Activated CD8-positive, alpha-beta T cell treated with anti-CD3 and anti-CD28 coated beads for 36 hours (primary cell): ENCODE results near the gene HLA-DRB5. TPM values are rescaled to one million over a fixed set of nuclear protein-coding genes. Genes with fewer than 3 reads are reported as not detected.

ENCODE experiments used
- ATAC-seq: fragments of 200-7000 bp; cut with Tn5 transposase; one replicate; pipeline ENCODE4 v1.10.0; 2021; ENCODE audit warnings: mild to moderate bottlenecking, moderate library complexity
- CTCF ChIA-PET: fragments of 350-600 bp; sonication (Branson Sonifier 250); formaldehyde crosslinking; loops from one replicate; lab custom pipeline; 2021; ENCODE audit warnings: antibody characterized with exemption; lab: Charles Lee
- POLR2A ChIA-PET: fragments of 350-600 bp; sonication (Branson Sonifier 250); formaldehyde crosslinking; loops from one replicate; lab custom pipeline; 2021; ENCODE audit warnings: antibody characterized with exemption; lab: Charles Lee
- DNase-seq: peaks from one replicate; pipeline ENCODE4 v3.0.0-alpha.2; 2020
- H3K27ac Mint-ChIP-seq: one replicate; pipeline ENCODE4 v1.8.0; 2021; ENCODE audit warnings: mild to moderate bottlenecking, mixed read lengths
- H3K27me3 Mint-ChIP-seq: one replicate; pipeline ENCODE4 v1.8.0; 2021; ENCODE audit warnings: mixed read lengths
- H3K36me3 Mint-ChIP-seq: one replicate; pipeline ENCODE4 v1.8.0; 2021; ENCODE audit warnings: low read depth, mixed read lengths
- H3K4me1 Mint-ChIP-seq: one replicate; pipeline ENCODE4 v1.8.0; 2021; ENCODE audit warnings: low read depth, mixed read lengths
- H3K4me3 Mint-ChIP-seq: one replicate; pipeline ENCODE4 v1.8.0; 2021; ENCODE audit warnings: mild to moderate bottlenecking, moderate library complexity, mixed read lengths
- H3K9me3 Mint-ChIP-seq: one replicate; pipeline ENCODE4 v1.8.0; 2021; ENCODE audit warnings: mixed read lengths
- CTCF ChIP-seq: fragments of 200-600 bp; IDR thresholded peaks from one replicate; pipeline ENCODE4 v1.8.0; 2022; ENCODE audit warnings: antibody characterized with exemption, mild to moderate bottlenecking
- intact Hi-C: fragments of 100-400 bp; cut with micrococcal nuclease; formaldehyde crosslinking; loops from one replicate; pipeline ENCODE4 v1.10.0; 2022
- total RNA-seq, 2 experiments: library from RNA; stranded (reverse); gene quantifications; one replicate each; pipeline ENCODE4 v1.2.3, GENCODE V29; 2021

The HLA-DRB5 gene
- total RNA-seq, 2 experiments from 2014 or later: 4.9 to 5.9 TPM

- H3K4me3 Mint-ChIP-seq: no peak overlapping the region
- no peaks in the 10 kb centered on the region for H3K4me1 Mint-ChIP-seq
- CTCF ChIA-PET: no interaction called here
Measured at GRCh38 chr6:32517654-32518445, 12.2 kb downstream of the HLA-DRB5 start.

DNA sequence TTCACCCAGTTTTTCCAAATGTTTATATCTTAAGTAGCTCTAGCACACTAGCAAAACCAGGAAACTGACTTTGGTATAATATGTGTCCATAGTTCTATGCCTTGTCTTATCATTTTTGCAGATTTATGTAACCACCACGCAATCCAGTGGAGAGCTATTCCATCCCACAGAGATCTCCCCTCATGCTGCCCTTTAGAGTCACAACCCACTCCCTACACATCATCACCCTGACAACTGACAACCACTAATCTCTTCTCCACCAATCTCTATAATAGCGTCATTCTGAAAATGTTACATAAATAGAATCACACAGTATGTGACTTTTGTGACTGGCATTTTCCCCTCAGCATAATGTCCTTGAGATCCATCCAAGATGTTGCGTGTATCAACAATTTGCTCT, 29.1 kb downstream of the HLA-DRB5 start:
- DNase-seq: no peak
- no peaks in the 10 kb centered on the region for H3K4me1 Mint-ChIP-seq
- no peak overlapping the region for H3K27ac Mint-ChIP-seq
- no peaks in the 10 kb centered on the region for H3K9me3 Mint-ChIP-seq
- ChIA-PET CTCF (interaction anchor here (0.7 kb wide), 1 partner anchor 269 kb away, joined by 3 read pairs; no protein-coding TSS in a partner anchor), POLR2A (no interaction called here)
- TF ChIP-seq CTCF: no peak
- no peak overlapping the region for H3K4me3 Mint-ChIP-seq
- no peaks in the 10 kb centered on the region for H3K36me3 Mint-ChIP-seq
- ATAC-seq: no peak
- H3K27me3 Mint-ChIP-seq: peaks cover under 1% of the 10 kb centered on the region
- intact Hi-C loops: no loop called here

More at GRCh38 chr6:32517654-32518445, 12.2 kb downstream of the HLA-DRB5 start:
- DNase-seq (no peak), ATAC-seq (no peak)
- intact Hi-C loops: no loop called here
- Mint-ChIP-seq H3K27ac (no peak overlapping the region), H3K27me3 (no peaks in the 10 kb centered on the region), H3K36me3 (no peaks in the 10 kb centered on the region), H3K9me3 (no peaks in the 10 kb centered on the region)
- POLR2A ChIA-PET: no interaction called here
- TF ChIP-seq CTCF: no peak

DNA sequence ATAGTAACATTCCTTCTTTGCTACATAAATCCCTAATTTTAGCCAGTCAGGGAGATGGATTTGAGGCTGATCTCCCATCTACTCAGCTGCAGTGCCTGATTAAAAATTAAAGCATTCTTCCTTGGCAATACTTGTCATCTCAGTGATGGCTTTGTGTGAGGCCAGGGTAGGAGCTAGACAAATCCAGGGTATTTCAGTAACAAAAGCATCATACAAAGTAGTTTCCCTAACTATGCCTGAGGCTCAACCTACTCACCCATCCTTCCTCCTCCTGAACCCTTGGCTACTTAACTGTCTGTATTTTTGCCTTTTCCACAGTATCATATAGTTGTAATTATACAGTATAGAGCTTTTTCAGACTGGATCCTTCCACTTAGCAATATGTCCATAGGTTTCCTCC, 37.7 kb downstream of the HLA-DRB5 start:
- H3K27ac Mint-ChIP-seq: no peak overlapping the region
- DNase-seq: no peak
- H3K4me1 Mint-ChIP-seq: no peaks in the 10 kb centered on the region
- ChIA-PET POLR2A (no interaction called here), CTCF (no interaction called here)
- intact Hi-C loops: no loop called here
- H3K4me3 Mint-ChIP-seq: no peak overlapping the region
- H3K9me3 Mint-ChIP-seq: no peaks in the 10 kb centered on the region
- peaks cover 8% of the 10 kb centered on the region for H3K27me3 Mint-ChIP-seq
- TF ChIP-seq CTCF: no peak
- H3K36me3 Mint-ChIP-seq: no peaks in the 10 kb centered on the region
- no peak for ATAC-seq

DNA sequence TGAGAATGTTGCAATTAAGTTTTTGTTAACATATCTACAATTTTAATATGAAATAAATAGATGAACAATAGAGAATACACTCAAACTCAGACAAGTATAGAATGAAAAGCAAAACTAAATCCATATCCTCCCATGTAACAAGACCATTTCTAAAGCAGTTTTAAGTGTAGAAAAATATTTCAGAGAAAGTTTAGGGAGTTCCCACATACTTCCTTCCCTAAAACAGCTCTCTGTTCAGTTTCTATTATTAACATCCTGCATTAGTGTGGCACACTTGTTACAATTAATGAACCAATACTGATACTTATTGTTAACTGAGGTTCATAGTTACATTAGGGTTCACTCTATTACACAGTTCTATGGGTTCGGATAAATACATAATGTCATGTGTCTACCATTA, 38.4 kb downstream of the HLA-DRB5 start:
- TF ChIP-seq CTCF: no peak
- ATAC-seq: no peak
- Mint-ChIP-seq H3K4me1 (no peaks in the 10 kb centered on the region), H3K27me3 (peaks cover 8% of the 10 kb centered on the region), H3K36me3 (no peaks in the 10 kb centered on the region), H3K4me3 (no peak overlapping the region), H3K9me3 (no peaks in the 10 kb centered on the region), H3K27ac (no peak overlapping the region)
- POLR2A ChIA-PET: no interaction called here
- intact Hi-C loops: no loop called here
- CTCF ChIA-PET: no interaction called here
- no peak for DNase-seq

GRCh38 chr6:32488083-32488482, 42.0 kb downstream of the HLA-DRB5 start:
- DNase-seq: no peak
- Mint-ChIP-seq H3K27me3 (peaks cover 7% of the 10 kb centered on the region), H3K4me1 (no peaks in the 10 kb centered on the region), H3K36me3 (no peaks in the 10 kb centered on the region), H3K4me3 (no peak overlapping the region), H3K27ac (no peak overlapping the region), H3K9me3 (no peaks in the 10 kb centered on the region)
- TF ChIP-seq CTCF: no peak
- intact Hi-C loops: loop anchor here (10.0 kb wide), 1 partner anchor 87 kb away; no protein-coding TSS in a partner anchor
- ChIA-PET CTCF (no interaction called here), POLR2A (no interaction called here)
- no peak for ATAC-seq
